ENCODE data around the gene KDM6B.
"Not testable (repeated sequence)": the region's sequence is repeated elsewhere in the genome, so short reads cannot be mapped to it uniquely, and the experiment has no call there.

KDM6B gene

GRCh38 chr17:7853691-7854038 lies 19.6 kb downstream of the KDM6B start:
- DNase-seq: no peak

GRCh38 chr17:7854078-7854777 lies 20.2 kb downstream of the KDM6B start:
- DNase-seq: no peak

GRCh38 chr17:7854851-7855659 lies 21.0 kb downstream of the KDM6B start, which contains the start of gene TMEM88:
TSS of gene TMEM88 (plus strand) at chr17:7855066. CDS start at chr17:7855075, 9 bp downstream.
- no peak for DNase-seq

GRCh38 chr17:7855660-7856010 lies 21.6 kb downstream of the KDM6B start:
- no peak for DNase-seq

GRCh38 chr17:7856011-7856810 lies 22.2 kb downstream of the KDM6B start:
- peak; percentile 5 for DNase-seq

- DNase-seq: peak; percentile 99
Observed at GRCh38 chr17:7856811-7857712, 23.0 kb downstream of the KDM6B start, which contains the start of gene NAA38. TSS of gene NAA38 (minus strand) at chr17:7857559. CDS start at chr17:7857463, 96 bp downstream.

- DNase-seq: peak; percentile 99
Observed at GRCh38 chr17:7857713-7858521, 23.9 kb downstream of the KDM6B start, which contains the start of gene CYB5D1. TSS of gene CYB5D1 (plus strand) at chr17:7858003. CDS start at chr17:7858135, 132 bp downstream.

GRCh38 chr17:7858522-7858810 lies 24.4 kb downstream of the KDM6B start:
- DNase-seq: peak; percentile 44

- no peak for DNase-seq
Observed at GRCh38 chr17:7859028-7859427, 25.0 kb downstream of the KDM6B start.

GRCh38 chr17:7862692-7863437 lies 28.8 kb downstream of the KDM6B start:
- DNase-seq: peak; percentile 20

GRCh38 chr17:7864384-7864783 lies 30.4 kb downstream of the KDM6B start:
- DNase-seq: not testable (repeated sequence)

GRCh38 chr17:7864995-7865650 lies 31.1 kb downstream of the KDM6B start:
- no peak for DNase-seq

GRCh38 chr17:7867881-7868329 lies 33.9 kb downstream of the KDM6B start:
- DNase-seq: no peak

GRCh38 chr17:7873051-7873450 lies 39.0 kb downstream of the KDM6B start:
- no peak for DNase-seq

GRCh38 chr17:7875804-7876370 lies 41.9 kb downstream of the KDM6B start:
- no peak for DNase-seq

GRCh38 chr17:7878234-7878633 lies 44.2 kb downstream of the KDM6B start:
- no peak for DNase-seq

- no peak for DNase-seq
Observed at GRCh38 chr17:7880076-7880868, 46.3 kb downstream of the KDM6B start.

GRCh38 chr17:7881276-7882054 lies 47.4 kb downstream of the KDM6B start:
- no peak for DNase-seq

All from kidney glomerular epithelial cell (primary cell).